SK-N-MC (cell line): ENCODE results near the gene ATP9B.
"Not testable (repeated sequence)": the region's sequence is repeated elsewhere in the genome, so short reads cannot be mapped to it uniquely, and the experiment has no call there.

ENCODE experiments used
- EZH2 ChIP-seq: fragments of 200-600 bp; sonication (generic); IDR thresholded peaks from one replicate; pipeline ENCODE4 v1.6.1; 2017; ENCODE audit warnings: antibody characterized with exemption
- FOXP2 ChIP-seq: optimal IDR thresholded peaks from 2 replicates; pipeline ENCODE3; 2011; ENCODE audit warnings: mild to moderate bottlenecking, moderate library complexity; ENCODE audit not compliant: insufficient read depth; ENCODE audit errors: extremely low read length, control extremely low read depth
- POLR2AphosphoS5 ChIP-seq: IDR thresholded peaks from 2 replicates; pipeline ENCODE4 v1.6.1; 2012; ENCODE audit warnings: mild to moderate bottlenecking, low read depth, low read length, borderline replicate concordance

- not testable (repeated sequence) for TF ChIP-seq POLR2AphosphoS5, EZH2, FOXP2
These were observed 202.6 kb downstream of the ATP9B start for GRCh38 chr18:79271812-79272211.
